Parathyroid adenoma (tissue), 2 donors: ENCODE measurements around the gene GNAI1.

Experiments
- H2AFZ ChIP-seq: fragments of 300-600 bp; sonication (generic); one replicate; pipeline ENCODE4 v1.7.0; 2017; ENCODE audit warnings: antibody characterized with exemption, mild to moderate bottlenecking
- H3K27ac ChIP-seq: fragments of 300-600 bp; sonication (generic); one replicate; pipeline ENCODE4 v1.7.0; 2017
- H3K27me3 ChIP-seq: fragments of 300-600 bp; sonication (generic); one replicate; pipeline ENCODE4 v1.7.0; 2017; ENCODE audit warnings: low read length; ENCODE audit not compliant: control insufficient read depth, insufficient read depth
- H3K36me3 ChIP-seq: fragments of 300-600 bp; sonication (generic); one replicate; pipeline ENCODE4 v1.7.0; 2017; ENCODE audit warnings: low read length; ENCODE audit not compliant: control insufficient read depth, insufficient read depth
- H3K4me1 ChIP-seq: fragments of 300-600 bp; sonication (generic); one replicate; pipeline ENCODE4 v1.7.0; 2017; ENCODE audit warnings: control low read depth
- H3K4me2 ChIP-seq: fragments of 300-600 bp; sonication (generic); one replicate; pipeline ENCODE4 v1.7.0; 2017; ENCODE audit warnings: low read length
- H3K4me3 ChIP-seq: fragments of 300-600 bp; sonication (generic); one replicate; pipeline ENCODE4 v1.7.0; 2017; ENCODE audit warnings: low read depth, low read length
- H3K79me2 ChIP-seq: fragments of 300-600 bp; sonication (generic); one replicate; pipeline ENCODE4 v1.7.0; 2017; ENCODE audit warnings: control low read depth
- H3K9ac ChIP-seq: fragments of 300-600 bp; sonication (generic); one replicate; pipeline ENCODE4 v1.7.0; 2017; ENCODE audit warnings: mild to moderate bottlenecking
- H3K9me3 ChIP-seq: fragments of 300-600 bp; sonication (generic); one replicate; pipeline ENCODE4 v1.7.0; 2017; ENCODE audit warnings: low read length; ENCODE audit not compliant: control insufficient read depth
- TF ChIP-seq, protein P1 (sequence below): fragments of 300-600 bp; sonication (generic); IDR thresholded peaks from one replicate; pipeline ENCODE4 v1.7.0; 2017; ENCODE audit warnings: antibody characterized with exemption, mild to moderate bottlenecking
- donor health status: primary hyperparathyroidism.

The GNAI1 gene

GRCh38 chr7:80129785-80130184, 4.8 kb upstream of the GNAI1 start:
- Histone ChIP-seq H3K9ac (no peak overlapping the region), H3K27me3 (no peaks in the 10 kb centered on the region), H3K36me3 (no peaks in the 10 kb centered on the region), H3K4me1 (peaks cover 6% of the 10 kb centered on the region), H3K79me2 (no peaks in the 10 kb centered on the region), H2AFZ (no peak overlapping the region), H3K27ac (no peak overlapping the region), H3K4me3 (no peak overlapping the region), H3K9me3 (no peaks in the 10 kb centered on the region), H3K4me2 (no peak overlapping the region)
- TF ChIP-seq, protein P1, sequence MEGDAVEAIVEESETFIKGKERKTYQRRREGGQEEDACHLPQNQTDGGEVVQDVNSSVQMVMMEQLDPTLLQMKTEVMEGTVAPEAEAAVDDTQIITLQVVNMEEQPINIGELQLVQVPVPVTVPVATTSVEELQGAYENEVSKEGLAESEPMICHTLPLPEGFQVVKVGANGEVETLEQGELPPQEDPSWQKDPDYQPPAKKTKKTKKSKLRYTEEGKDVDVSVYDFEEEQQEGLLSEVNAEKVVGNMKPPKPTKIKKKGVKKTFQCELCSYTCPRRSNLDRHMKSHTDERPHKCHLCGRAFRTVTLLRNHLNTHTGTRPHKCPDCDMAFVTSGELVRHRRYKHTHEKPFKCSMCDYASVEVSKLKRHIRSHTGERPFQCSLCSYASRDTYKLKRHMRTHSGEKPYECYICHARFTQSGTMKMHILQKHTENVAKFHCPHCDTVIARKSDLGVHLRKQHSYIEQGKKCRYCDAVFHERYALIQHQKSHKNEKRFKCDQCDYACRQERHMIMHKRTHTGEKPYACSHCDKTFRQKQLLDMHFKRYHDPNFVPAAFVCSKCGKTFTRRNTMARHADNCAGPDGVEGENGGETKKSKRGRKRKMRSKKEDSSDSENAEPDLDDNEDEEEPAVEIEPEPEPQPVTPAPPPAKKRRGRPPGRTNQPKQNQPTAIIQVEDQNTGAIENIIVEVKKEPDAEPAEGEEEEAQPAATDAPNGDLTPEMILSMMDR = no peak

GRCh38 chr7:80131675-80132435, 2.8 kb upstream of the GNAI1 start:
- H3K4me1 ChIP-seq = peaks cover 6% of the 10 kb centered on the region
- no peaks in the 10 kb centered on the region for H3K27me3 ChIP-seq
- H3K79me2 ChIP-seq = peaks cover 4% of the 10 kb centered on the region
- no peak overlapping the region for H3K27ac ChIP-seq
- no peak overlapping the region for H3K4me2 ChIP-seq
- H3K36me3 ChIP-seq = no peaks in the 10 kb centered on the region
- H2AFZ ChIP-seq = no peak overlapping the region
- no peaks in the 10 kb centered on the region for H3K9me3 ChIP-seq
- TF ChIP-seq, protein P1 = no peak
- no peak overlapping the region for H3K4me3 ChIP-seq
- H3K9ac ChIP-seq = no peak overlapping the region

DNA sequence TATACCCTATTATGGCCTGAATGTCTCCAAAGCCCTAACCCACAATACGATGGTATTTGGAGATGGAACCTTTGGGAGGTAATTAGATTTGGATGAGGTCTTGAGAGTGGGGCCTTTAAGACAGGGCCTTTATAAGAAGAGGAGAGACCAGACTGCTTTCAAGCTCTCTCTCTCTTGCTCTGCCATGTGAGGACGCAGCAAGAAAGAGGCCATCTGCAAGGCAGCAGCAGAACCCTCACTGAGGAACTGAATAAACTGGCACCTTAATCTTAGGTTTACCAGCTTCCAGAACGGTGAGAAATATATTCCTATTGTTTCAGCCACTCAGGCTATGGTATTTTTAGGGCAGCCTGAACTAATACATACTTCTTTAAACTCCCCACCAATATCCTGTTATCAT, 2.0 kb upstream of the GNAI1 start:
- Histone ChIP-seq H3K9me3 (no peaks in the 10 kb centered on the region), H3K27me3 (no peaks in the 10 kb centered on the region), H3K4me1 (peaks cover 6% of the 10 kb centered on the region), H3K4me3 (no peak overlapping the region), H2AFZ (peak overlapping the region; percentile 1), H3K36me3 (no peaks in the 10 kb centered on the region), H3K79me2 (peaks cover 7% of the 10 kb centered on the region), H3K27ac (no peak overlapping the region), H3K4me2 (no peak overlapping the region), H3K9ac (no peak overlapping the region)
- TF ChIP-seq, protein P1 = no peak

GRCh38 chr7:80133361-80134114, 1.1 kb upstream of the GNAI1 start:
- H3K4me1 ChIP-seq = no peaks in the 10 kb centered on the region
- H3K4me2 ChIP-seq = peak overlapping the region; percentile 93
- H3K4me3 ChIP-seq = peak overlapping the region; percentile 61
- H3K27ac ChIP-seq = peak overlapping the region; percentile 85
- H3K27me3 ChIP-seq = no peaks in the 10 kb centered on the region
- H3K9me3 ChIP-seq = no peaks in the 10 kb centered on the region
- H2AFZ ChIP-seq = peak overlapping the region; percentile 95
- H3K36me3 ChIP-seq = no peaks in the 10 kb centered on the region
- TF ChIP-seq, protein P1 = no peak
- peaks cover 11% of the 10 kb centered on the region for H3K79me2 ChIP-seq
- no peak overlapping the region for H3K9ac ChIP-seq
